ENCODE measurements around the gene PRLR. TPM values are rescaled to one million over a fixed set of nuclear protein-coding genes. Genes with fewer than 3 reads are reported as not detected.

PRLR gene
- total and polyA plus RNA-seq, 10 of the 15 experiments (the other 5 are each of a cell fraction or from before 2014, with no cell fraction given): 0.03 to 8.1 (median 0.20) TPM

DNA sequence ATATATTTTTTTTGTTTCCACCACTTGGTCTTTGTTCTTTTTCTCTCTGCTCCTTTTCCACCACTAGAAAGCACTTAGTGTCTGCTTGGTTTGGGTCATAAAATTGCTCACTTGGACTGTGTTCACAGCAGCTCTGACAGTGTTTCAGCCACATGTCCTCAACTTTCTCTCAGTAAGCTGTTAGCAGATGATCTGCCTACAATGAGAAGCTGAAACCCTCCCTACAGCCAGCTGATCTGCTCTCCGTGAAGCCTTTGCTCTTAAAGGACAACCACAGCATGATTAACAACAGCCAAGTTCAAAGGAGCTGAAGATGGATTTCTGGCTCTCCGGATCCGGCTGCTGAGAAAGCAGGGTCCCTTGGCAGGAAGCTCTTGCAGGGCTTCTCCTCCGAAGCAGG lies 31.6 kb downstream of the PRLR start (continued):
- TF ChIP-seq, protein P1, sequence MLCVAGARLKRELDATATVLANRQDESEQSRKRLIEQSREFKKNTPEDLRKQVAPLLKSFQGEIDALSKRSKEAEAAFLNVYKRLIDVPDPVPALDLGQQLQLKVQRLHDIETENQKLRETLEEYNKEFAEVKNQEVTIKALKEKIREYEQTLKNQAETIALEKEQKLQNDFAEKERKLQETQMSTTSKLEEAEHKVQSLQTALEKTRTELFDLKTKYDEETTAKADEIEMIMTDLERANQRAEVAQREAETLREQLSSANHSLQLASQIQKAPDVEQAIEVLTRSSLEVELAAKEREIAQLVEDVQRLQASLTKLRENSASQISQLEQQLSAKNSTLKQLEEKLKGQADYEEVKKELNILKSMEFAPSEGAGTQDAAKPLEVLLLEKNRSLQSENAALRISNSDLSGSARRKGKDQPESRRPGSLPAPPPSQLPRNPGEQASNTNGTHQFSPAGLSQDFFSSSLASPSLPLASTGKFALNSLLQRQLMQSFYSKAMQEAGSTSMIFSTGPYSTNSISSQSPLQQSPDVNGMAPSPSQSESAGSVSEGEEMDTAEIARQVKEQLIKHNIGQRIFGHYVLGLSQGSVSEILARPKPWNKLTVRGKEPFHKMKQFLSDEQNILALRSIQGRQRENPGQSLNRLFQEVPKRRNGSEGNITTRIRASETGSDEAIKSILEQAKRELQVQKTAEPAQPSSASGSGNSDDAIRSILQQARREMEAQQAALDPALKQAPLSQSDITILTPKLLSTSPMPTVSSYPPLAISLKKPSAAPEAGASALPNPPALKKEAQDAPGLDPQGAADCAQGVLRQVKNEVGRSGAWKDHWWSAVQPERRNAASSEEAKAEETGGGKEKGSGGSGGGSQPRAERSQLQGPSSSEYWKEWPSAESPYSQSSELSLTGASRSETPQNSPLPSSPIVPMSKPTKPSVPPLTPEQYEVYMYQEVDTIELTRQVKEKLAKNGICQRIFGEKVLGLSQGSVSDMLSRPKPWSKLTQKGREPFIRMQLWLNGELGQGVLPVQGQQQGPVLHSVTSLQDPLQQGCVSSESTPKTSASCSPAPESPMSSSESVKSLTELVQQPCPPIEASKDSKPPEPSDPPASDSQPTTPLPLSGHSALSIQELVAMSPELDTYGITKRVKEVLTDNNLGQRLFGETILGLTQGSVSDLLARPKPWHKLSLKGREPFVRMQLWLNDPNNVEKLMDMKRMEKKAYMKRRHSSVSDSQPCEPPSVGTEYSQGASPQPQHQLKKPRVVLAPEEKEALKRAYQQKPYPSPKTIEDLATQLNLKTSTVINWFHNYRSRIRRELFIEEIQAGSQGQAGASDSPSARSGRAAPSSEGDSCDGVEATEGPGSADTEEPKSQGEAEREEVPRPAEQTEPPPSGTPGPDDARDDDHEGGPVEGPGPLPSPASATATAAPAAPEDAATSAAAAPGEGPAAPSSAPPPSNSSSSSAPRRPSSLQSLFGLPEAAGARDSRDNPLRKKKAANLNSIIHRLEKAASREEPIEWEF (IDR thresholded peaks at IDR 0.05; ENCODE audit: insufficient replicate concordance, low read depth, low read length): no peak
- TF ChIP-seq, protein P2, sequence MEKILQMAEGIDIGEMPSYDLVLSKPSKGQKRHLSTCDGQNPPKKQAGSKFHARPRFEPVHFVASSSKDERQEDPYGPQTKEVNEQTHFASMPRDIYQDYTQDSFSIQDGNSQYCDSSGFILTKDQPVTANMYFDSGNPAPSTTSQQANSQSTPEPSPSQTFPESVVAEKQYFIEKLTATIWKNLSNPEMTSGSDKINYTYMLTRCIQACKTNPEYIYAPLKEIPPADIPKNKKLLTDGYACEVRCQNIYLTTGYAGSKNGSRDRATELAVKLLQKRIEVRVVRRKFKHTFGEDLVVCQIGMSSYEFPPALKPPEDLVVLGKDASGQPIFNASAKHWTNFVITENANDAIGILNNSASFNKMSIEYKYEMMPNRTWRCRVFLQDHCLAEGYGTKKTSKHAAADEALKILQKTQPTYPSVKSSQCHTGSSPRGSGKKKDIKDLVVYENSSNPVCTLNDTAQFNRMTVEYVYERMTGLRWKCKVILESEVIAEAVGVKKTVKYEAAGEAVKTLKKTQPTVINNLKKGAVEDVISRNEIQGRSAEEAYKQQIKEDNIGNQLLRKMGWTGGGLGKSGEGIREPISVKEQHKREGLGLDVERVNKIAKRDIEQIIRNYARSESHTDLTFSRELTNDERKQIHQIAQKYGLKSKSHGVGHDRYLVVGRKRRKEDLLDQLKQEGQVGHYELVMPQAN (conservative IDR thresholded peaks at IDR 0.05): no peak
- TF ChIP-seq, protein P3, sequence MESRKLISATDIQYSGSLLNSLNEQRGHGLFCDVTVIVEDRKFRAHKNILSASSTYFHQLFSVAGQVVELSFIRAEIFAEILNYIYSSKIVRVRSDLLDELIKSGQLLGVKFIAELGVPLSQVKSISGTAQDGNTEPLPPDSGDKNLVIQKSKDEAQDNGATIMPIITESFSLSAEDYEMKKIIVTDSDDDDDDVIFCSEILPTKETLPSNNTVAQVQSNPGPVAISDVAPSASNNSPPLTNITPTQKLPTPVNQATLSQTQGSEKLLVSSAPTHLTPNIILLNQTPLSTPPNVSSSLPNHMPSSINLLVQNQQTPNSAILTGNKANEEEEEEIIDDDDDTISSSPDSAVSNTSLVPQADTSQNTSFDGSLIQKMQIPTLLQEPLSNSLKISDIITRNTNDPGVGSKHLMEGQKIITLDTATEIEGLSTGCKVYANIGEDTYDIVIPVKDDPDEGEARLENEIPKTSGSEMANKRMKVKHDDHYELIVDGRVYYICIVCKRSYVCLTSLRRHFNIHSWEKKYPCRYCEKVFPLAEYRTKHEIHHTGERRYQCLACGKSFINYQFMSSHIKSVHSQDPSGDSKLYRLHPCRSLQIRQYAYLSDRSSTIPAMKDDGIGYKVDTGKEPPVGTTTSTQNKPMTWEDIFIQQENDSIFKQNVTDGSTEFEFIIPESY (IDR thresholded peaks at IDR 0.05): no peak
